Measurements from ENCODE around the gene SH3BP4. TPM values are rescaled to one million over a fixed set of nuclear protein-coding genes. Genes with fewer than 3 reads are reported as not detected.

The SH3BP4 gene
- total RNA-seq, 1 experiment from 2014 or later, result 93.8 TPM

- H3K79me2 ChIP-seq (ENCODE audit: insufficient read depth, low read length), result no peaks in the 10 kb centered on the region
- H2BK5ac ChIP-seq (ENCODE audit: insufficient read length, low read length), result no peak overlapping the region
- H4K8ac ChIP-seq (replicated peaks; ENCODE audit: insufficient read length, low read depth, low read length), result no peak overlapping the region
- H4K20me1 ChIP-seq (ENCODE audit: control insufficient read depth, insufficient read depth, insufficient read length), result no peaks in the 10 kb centered on the region
- no CpG with 5 or more reads among the region's 15 CpGs for WGBS (ENCODE audit: extremely low coverage, insufficient read length, low lambda C conversion rate)
- no peak overlapping the region for H2AK5ac ChIP-seq (ENCODE audit: insufficient read length, low read length)
- no peak overlapping the region for H3K9ac ChIP-seq (ENCODE audit: extremely low read depth, insufficient read length, low read length)
- Mint-ChIP-seq H3K4me3 (no peak overlapping the region), H3K27me3 (ENCODE audit: low read depth) (no peaks in the 10 kb centered on the region; the same call in 1 of the 2 replicates), H3K36me3 (ENCODE audit: insufficient read depth in 1 of 3, low read depth in 3 of 3) (no peaks in the 10 kb centered on the region), H3K9me3 (no peaks in the 10 kb centered on the region; a peak in 1 of 5 replicates), H3K4me1 (peaks cover 14 to 24% of the 10 kb centered on the region in 2 experiments), H3K27ac (no peak overlapping the region; a peak in 1 of 7 replicates)
- 0 out of 2 replicates have a peak, but pooled peaks cover 2% of the 10 kb centered on the region for H3K27me3 ChIP-seq (ENCODE audit: insufficient read depth, low read length)
- H3K23ac ChIP-seq (ENCODE audit: insufficient read length, low read depth, low read length), result no peak overlapping the region
- no peaks in the 10 kb centered on the region for H3K79me1 ChIP-seq (ENCODE audit: insufficient read depth, low read depth, low read length, poor library complexity, severe bottlenecking)
- H4K5ac ChIP-seq (ENCODE audit: insufficient read length, low read depth, low read length), result no peak overlapping the region
- H2BK12ac ChIP-seq (ENCODE audit: insufficient read length, low read depth, low read length), result no peak overlapping the region
- H3K56ac ChIP-seq (ENCODE audit: insufficient read length, low read depth, low read length), result no peak overlapping the region
- no peak overlapping the region for H3K27ac ChIP-seq (ENCODE audit: insufficient read length, low read depth, low read length)
- H2BK15ac ChIP-seq (ENCODE audit: low read depth, low read length), result no peak overlapping the region
- no peak overlapping the region for H2BK120ac ChIP-seq (ENCODE audit: low read depth, low read length, poor library complexity, severe bottlenecking)
- no peak overlapping the region for H2AFZ ChIP-seq (ENCODE audit: low read length)
- H3K9me3 ChIP-seq (ENCODE audit: control insufficient read depth, low read depth, low read length), result no peaks in the 10 kb centered on the region
- no peak overlapping the region for H3K4ac ChIP-seq (ENCODE audit: low read depth, low read length)
- no peak overlapping the region for H3T11ph ChIP-seq (ENCODE audit: low read length)
- TF ChIP-seq CTCF (conservative IDR thresholded peaks at IDR 0.05), result no peak
- no peak overlapping the region for H3K4me2 ChIP-seq (ENCODE audit: insufficient read depth, insufficient read length, low read length)
- H4K91ac ChIP-seq (ENCODE audit: insufficient read length, low read depth, low read length), result no peak overlapping the region
- H3K4me1 ChIP-seq (ENCODE audit: insufficient read depth, low read length), result no peaks in the 10 kb centered on the region
- H3K14ac ChIP-seq (ENCODE audit: insufficient read depth, low read length), result no peak overlapping the region
- H2BK20ac ChIP-seq (ENCODE audit: low read depth, low read length, poor library complexity, severe bottlenecking), result no peak overlapping the region
- DNase-seq, result no peak
- no peaks in the 10 kb centered on the region for H3K23me2 ChIP-seq (ENCODE audit: insufficient read length, low read depth, low read length, poor library complexity, severe bottlenecking)
- H3K18ac ChIP-seq (ENCODE audit: insufficient read length, low read depth, low read length), result no peak overlapping the region
Measured at GRCh38 chr2:235086481-235087184, 134.8 kb downstream of the SH3BP4 start.
